ENCODE data around the gene ZNF516.

GRCh38 chr18:76454418-76454817 lies 40.6 kb downstream of the ZNF516 start:
- TF ChIP-seq CTCF (IDR thresholded peaks at IDR 0.05) (no peak), POLR2AphosphoS5 (IDR thresholded peaks at IDR 0.05) (no peak), POLR2A (IDR thresholded peaks at IDR 0.05) (no peak), EP300 (IDR thresholded peaks at IDR 0.05) (no peak)
